ENCODE data around the gene PLA2G1B.

The PLA2G1B gene

DNA sequence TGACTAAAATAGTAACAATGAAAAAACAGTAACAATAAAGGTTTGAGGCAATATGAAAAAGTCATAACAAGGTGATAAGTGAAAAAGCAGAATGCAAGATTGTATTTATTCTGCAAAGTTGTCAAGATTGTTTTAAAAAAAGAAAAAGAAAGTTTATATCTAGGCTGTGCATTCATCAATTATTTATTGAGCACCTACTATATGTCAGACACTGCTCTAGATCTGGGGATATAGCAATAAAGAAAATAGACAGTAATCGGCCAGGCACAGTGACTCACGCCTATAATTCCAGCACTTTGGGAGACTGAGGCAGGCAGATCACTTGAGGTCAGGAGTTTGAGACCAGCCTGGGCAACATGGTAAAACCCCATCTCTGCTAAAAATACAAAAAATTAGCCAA is 3.8 kb downstream of the PLA2G1B start:
- DNase-seq: no peak

- DNase-seq: no peak
Measured at GRCh38 chr12:120321382-120322202, 6.0 kb downstream of the PLA2G1B start.

GRCh38 chr12:120317224-120318105 is 10.1 kb downstream of the PLA2G1B start:
- peak; percentile 100 for DNase-seq

DNA sequence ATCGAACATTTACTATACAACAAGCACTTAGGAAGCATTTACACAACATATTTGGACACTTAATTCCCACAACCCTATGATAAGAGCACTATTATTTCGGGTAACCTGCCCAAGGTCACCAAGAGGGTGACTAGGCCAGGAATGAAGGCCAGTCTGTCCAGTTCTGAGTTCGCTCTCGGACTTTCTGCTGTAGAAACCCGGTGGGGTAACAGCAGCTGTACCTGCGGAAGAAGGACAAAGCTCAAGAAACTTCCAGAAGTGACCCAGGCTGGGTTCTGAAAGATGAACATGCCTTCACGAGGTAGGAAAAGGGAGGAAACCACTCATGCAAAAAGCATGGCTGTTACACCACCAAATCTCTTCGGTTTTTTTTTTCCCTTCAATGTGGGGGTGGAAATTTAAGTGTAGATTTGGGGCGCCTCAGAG is 10.8 kb downstream of the PLA2G1B start:
- DNase-seq: no peak

- DNase-seq: peak; percentile 27
Measured at GRCh38 chr12:120314220-120314619, 13.4 kb downstream of the PLA2G1B start.

DNA sequence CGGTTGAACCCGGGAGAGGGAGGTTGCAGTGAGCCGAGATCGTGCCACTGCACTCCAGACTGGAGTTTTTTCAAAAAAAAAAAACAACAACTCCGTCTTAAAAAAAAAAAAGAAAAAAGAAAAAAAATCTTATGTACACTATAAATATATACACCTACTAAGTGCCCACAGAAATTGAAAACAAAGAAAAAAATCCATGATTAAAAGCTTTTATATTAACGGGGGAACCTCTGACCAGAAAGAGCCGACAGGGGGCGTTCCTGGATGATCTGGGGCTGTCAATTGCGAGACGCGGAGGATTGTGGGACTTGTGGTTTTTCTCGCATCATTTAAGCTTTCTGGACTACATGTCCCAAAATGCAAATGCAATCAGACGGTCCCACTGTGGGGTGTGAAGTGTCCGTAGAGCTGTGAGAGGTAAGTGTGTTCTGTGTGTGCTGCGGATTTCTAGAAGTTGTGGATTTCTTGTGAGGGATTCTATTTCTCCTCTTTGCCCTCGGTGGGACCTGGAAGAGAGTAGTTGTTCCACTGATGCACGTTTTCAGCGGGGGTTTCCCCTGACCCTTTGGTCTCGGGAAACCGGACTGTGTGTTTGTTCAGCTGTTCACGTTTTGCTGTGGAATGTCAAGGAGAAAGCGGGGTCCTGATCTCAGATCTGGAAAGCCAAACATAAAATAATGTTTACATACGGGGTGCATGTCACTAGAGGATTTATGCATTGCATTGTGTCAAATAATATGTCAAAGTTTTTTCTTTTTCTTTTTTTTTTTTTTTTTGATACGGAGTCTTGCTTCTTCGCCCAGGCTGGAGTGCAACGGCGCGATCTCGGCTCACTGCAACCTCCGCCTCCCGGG is 25.4 kb downstream of the PLA2G1B start, which contains the start of gene SIRT4:
TSS of gene SIRT4 (plus strand) at position 360 of the 854 bp plus-strand sequence. CDS start 1,241 bp downstream, outside the sequence.
- peak; percentile 99 for DNase-seq

GRCh38 chr12:120292661-120293531 is 34.7 kb downstream of the PLA2G1B start, which contains the start of gene RNU4-1:
TSS of gene RNU4-1 (minus strand) at chr12:120293237.
- DNase-seq: peak; percentile 97

DNA sequence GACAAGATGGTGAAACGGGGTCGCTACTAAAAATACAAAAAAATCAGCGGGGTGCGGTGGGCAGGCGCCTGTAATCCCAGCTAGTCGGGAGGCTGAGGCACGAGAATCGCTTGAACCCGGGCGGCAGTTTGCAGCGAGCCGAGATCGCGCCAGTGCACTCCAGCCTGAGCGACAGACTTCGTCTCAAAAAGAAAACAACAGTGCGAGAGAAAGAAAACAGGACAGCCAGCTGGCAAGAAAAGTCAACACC is 35.2 kb downstream of the PLA2G1B start:
- no peak for DNase-seq

DNA sequence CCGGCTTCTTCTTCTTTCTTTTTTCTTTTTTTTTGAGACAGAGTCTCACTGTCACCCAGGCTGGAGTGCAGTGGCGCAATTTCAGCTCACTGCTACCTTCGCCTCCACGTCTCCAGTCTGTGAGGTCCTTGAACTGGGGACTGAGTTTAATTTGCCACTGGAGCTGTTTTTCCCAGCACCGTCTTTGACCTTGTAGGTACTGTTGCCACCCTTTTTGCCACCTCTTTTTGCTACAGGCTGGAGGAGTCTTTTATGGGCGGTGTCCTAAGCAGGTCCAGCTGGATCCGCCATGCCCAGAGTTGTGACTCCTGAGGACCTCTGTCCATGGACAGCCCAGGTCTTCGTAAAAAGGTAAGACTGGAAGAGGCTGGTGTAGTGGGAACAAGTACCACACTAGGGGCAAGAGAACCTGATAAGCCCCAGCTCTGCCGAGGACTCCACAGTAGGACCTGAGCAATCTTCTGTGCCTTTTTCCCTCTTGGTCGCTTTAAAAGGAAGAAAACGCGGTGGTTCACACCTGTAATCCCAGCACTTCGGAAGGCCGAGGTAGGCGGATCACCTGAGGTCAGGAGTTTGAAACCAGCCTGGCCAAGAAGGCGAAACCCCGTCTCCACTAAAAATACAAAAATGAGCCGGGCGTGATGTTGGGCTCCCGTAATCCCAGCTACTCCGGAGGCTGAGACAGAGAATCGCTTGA is 36.8 kb downstream of the PLA2G1B start:
- DNase-seq: peak; percentile 26

DNA sequence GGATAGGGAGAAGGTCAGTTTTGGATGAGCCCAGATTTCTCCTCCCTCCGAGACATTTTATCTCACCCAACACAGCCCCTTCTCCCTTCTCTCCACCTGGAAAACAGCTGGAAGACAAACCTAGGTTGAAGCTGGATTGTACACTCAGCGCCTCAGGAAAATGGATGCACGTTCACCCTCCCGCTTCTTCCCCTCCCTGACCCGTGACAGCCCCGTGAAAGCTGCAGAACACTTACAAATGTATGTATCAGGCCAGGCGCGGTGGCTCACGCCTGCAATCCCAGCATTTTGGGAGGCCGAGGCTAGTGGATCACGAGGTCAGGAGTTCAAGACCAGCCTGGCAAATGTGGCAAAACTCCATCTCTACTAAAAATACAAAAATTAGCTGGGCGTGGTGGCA is 40.1 kb downstream of the PLA2G1B start:
- DNase-seq: no peak

GRCh38 chr12:120286768-120287490 is 40.6 kb downstream of the PLA2G1B start:
- no peak for DNase-seq

DNA sequence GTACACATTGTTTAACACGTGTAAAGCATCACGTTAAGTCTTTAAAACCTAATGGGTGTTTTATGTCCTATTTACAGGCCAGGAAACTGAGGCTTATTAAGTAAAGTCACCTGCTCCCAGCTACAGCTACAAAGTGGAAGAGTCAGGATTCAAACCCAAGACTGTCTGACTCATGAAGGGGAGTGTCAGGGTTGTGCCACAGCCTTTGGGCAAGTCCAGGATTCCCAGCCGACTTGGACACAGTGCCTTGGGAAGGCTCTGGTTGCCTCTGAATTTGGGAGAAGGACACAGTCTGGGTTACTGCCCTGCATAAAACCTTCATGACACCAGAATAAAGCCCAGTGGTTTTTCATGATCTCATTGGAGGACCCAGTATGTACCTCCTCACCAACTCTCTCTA is 43.2 kb downstream of the PLA2G1B start:
- DNase-seq: no peak

GRCh38 chr12:120283318-120283717 is 44.3 kb downstream of the PLA2G1B start:
- DNase-seq: no peak

- DNase-seq: no peak
Measured at GRCh38 chr12:120278137-120279069, 49.2 kb downstream of the PLA2G1B start.

DNA sequence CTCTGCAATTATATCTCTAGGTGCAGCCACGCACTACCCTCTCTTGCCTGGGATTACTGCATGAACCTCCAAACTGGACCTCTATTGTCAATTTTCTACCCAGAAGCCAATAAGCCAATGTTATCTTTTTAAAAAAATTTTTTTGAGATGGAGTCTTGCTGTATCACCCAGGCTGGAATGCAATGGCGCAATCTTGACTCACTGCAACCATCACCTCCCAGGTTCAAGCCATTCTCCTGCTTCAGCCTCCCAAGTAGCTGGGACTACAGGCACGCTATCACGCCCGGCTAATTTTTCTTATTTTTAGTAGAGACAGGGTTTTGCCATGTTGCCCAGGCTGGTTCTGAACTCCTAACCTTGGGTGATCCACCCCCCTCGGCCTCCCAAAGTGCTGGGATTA is 50.8 kb downstream of the PLA2G1B start:
- no peak for DNase-seq

Measured in hematopoietic multipotent progenitor cell treated with erythropoietin and hydrocortisone succinate and interleukin-3 and kit ligand, for 6 days (in vitro differentiated cells).